Measurements from ENCODE around the gene JAML.

DNA sequence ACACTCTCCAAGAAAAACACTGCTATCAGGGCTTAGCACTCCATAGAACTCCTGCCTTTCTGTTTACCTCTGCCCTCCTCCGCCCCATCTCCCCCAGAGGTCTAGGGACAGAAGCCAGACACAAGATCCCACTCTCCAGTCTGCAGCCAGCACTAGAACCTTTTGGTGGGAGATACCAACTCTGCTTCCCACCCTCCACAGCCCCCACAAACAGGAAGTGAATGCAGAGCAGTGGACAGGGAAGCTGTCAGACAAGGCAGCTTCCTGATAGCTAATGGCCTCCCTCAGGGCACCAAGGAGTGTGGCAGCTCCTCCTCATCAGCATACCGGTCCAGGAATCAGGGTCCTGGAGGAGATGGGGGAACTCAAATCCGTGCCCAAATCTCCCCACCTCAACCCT is 77.3 kb downstream of the JAML start:
- TF ChIP-seq EZH2 (IDR thresholded peaks at IDR 0.05; ENCODE audit: low read length, missing control alignments): no peak
- no peak for TF ChIP-seq CTCF (conservative IDR thresholded peaks at IDR 0.05 in 1 of 2, IDR thresholded peaks at IDR 0.05 in 1 of 2; ENCODE audit: low read depth in 1 of 2, low read length in 2 of 2)

Data from fibroblast of lung (primary cell).